HT1080 (cell line): ENCODE data around the gene CEP70. TPM values are rescaled to one million over a fixed set of nuclear protein-coding genes. Genes with fewer than 3 reads are reported as not detected.
"Not testable (repeated sequence)": the region's sequence is repeated elsewhere in the genome, so short reads cannot be mapped to it uniquely, and the experiment has no call there.

Source experiments
- DNase-seq: peaks from one replicate; pipeline ENCODE4 v3.0.0-alpha.2; 2015; ENCODE audit warnings: low read depth
- total RNA-seq: library from RNA; depleted of rRNA; stranded (reverse); fragments of >200 nt; shearing (Covaris generic); gene quantifications from 2 replicates; pipeline ENCODE4 v1.2.3, GENCODE V29; 2014

CEP70 gene
- total RNA-seq, 1 experiment from 2014 or later = 9.0 TPM

DNA sequence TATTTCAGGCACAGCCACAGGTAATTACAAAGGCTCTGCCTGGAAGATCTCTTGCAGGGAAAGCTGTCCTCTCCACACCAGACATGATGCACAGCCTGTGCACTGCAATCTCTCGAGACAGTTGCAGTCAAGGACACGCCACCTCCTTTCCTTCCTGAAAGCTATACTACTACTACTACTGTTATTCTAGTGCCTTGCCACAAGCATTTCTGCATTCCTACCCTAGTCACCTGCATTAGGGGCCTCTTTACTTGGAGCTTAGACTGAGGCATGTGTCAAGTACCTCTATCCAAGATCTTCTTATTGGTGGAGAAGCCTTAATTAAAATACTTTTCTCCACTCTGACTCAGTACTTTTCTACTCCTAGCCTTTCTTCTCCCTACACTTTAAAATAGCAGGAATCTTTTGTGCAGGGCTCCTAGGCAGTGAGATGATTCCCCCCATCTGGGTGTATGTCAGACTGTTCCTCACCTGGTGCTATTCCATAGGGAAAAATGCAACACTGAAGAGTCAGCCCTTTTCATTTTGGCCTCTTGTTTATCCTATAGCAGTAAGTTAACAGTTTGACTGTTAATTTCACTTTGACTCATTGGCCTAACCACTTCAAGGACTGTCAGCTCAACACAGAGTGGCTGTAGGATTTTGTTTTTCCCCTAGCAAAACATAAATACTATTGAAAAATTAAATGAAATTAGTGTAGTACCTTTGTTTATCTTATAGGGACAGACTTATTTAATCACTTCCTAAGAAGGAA, 80.8 kb downstream of the CEP70 start:
- no peak for DNase-seq

DNA sequence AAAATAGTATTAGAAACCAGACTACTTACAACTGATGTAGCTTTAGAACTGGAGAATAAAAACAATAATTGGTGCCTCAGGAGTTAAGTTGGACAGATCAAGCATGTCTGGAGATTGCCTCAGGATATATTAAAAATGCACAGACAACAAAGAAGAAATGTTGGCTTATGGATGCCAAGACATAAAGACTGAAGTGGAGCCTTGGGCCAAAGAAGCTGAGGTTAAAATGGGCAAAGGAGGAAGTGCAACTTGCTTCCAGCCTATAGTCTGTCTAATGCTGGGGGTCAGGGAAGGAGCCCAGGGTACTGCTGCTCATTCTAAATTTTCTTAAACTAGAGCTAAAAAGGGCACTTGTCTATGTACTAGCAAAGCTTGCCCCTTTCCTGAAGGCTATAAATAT, 82.1 kb downstream of the CEP70 start:
- no peak for DNase-seq

DNA sequence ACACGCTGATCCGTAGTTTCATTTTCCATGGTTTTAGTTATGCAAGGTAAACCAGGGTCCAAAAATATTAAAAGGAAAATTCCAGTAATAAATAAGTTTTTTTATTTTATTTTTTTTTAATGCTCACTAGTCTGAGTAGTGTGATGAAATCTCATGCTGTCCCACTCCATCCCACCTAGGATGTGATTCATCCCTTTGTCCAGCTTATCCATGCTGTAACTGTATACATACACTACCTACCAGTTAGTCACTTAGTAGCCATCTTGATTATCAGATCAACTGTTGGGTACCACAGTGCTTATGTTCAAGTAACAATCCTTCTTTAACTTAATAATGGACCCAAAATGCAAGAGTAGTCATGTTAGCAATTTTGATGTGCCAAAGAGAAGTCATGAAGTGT, 84.5 kb downstream of the CEP70 start:
- DNase-seq = peak; percentile 57

DNA sequence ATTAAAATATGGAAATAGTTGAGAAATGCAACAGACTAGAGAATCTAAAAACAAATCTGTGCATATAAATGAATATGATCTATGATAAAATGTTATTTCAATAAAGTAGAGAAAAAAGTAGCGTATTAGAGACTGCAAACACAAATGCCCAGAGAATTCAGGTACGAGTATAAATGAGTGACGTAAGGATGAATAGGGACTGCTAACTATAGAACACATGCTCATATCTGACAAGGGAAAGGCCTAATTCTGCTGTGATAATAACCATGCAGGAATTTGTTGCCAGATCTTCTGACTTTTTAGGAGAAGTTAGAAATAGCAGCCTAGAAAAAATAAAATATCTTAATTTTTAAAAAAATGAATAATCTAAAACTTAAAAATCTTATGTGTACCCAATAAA, 86.5 kb downstream of the CEP70 start:
- no peak for DNase-seq

DNA sequence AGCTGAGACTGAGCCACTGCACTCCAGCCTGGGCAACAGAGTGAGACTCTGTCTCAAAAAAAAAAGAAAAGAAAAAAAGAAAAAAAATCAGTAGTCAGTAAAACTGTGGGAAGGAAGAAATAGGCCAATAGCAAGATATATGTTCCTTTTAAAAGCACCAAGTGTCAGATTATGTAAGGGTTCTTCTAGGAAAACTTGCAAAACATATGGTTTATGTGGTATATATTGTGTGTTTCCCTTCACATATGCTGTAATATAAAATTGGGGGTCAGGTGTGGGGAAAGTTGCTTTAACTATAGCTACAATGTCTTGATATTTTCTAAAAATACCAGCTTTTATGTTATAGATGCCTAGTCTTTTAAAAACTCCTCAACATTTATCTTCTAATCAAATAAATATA, 95.1 kb downstream of the CEP70 start:
- no peak for DNase-seq

DNA sequence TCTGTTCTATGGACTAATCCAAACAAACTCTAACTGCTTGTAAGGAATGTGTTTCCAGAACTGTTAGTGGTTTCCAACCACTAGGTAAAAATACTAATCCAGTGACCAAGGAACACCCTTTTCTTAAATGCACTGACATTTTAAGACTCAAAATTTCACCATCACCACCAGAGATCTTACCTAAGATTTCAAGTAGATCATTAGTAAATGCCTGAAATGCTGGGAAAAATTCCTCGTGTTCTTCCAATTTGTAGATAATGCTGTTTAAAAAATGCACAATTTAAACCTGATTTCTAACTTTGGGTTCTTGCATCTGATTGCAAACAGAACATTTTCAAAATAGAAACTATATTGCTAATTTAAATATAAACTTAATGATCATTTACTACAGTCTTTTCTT, 96.2 kb downstream of the CEP70 start:
- DNase-seq = no peak

DNA sequence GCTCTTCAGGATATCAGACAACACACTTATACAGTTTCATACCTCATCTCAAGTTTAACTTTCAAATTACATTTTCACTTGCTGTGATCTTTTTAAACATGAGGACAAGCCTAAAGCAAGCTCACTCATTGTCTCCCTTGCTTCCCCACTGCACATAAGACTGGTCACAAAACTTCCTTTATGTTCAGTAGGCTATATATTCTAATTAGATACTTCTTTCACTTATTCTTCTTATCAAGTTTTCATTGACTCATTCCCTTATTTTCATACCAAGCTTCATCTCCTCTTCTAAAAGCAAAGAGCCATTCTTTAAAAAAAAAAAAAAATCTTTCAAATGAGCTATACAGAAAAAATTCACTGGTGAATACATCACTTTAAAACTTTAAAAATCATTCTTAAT, 97.0 kb downstream of the CEP70 start:
- no peak for DNase-seq

DNA sequence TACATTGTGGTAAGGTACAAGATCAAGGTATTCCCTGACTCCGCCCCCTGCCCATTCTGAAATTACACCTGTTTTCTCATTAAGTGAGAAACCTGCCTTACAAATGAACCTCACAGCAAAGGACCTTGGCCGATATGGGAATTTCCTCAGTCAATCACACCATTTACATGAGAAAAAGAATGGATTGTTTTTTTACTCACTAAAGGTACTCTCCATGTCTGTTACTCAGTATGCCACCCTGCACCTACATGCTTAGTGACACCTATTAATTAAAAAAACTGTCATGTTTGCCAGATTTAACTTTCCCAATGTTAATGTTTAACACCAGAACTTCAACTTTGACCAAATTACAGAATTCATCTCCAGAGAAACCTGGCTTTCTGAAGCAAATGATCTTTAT, 97.6 kb downstream of the CEP70 start:
- DNase-seq = no peak

DNA sequence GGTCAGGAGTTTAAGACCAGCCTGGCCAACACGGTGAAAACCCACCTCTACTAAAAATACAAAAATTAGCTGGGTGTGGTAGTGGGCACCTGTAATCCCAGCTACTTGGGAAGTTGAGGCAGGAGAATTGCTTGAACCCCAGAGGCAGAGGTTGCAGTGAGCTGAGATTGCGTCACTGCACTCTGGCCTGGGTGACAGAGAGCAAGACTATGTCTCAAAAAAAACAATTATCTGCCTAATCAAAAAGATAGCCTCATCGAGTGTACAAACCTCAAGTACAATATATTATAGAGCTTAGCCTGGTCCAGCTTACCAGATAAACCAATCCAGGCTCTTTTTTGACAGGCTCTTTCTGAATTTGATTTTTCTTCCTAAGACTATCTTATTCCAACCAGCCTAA, 98.4 kb downstream of the CEP70 start:
- DNase-seq = not testable (repeated sequence)

DNA sequence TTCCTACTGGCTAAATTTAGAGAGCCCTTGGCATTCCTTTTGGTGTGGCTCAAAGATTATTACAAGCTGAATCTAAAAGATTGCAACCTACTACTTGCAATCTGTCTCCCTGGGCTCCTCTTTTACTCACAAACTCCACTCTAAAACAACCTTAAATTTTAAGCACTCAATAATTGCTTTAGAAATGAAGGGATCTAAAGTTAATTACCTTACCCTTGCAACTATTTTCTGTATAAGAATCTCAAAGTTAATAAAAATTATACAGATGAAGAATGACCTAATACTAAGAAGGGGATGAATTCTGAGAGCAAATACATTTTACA, 99.5 kb downstream of the CEP70 start:
- DNase-seq = no peak

DNA sequence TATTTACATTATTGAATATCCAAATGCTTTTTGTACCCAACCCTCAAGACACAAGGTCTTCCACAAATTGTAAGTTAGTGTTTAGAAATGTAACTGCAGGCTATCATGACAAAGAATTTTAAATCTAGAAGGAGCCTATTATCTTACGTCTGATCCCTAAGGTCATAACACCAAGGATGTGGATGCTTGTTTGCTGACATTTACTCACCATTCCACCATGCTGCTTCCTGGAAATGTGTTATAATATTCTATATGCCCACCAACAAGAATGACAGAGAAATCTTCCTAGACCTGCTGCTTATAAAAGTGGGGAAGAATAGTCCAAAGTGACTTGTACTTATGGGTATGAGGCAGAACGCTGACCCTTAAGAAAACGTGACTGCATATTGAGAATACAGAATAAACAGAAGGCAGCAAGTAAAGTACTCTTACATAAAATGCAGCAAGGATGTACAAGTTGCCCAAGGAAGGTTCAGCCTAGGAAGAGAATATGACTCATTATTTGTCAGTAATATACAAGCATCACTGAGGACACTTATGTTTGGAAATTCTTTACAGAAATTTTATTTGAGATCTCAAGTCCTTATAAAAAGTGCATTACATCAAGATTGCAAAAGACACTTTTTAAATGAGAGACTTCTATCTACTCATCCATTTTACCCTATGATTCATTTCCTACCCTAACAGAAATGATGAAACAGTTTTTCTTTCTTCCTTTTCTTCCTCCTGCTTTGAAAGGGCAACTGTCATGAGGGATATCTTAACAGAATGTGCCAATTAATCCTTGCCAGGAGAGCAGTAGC, 100.1 kb downstream of the CEP70 start:
- DNase-seq = peak; percentile 96

DNA sequence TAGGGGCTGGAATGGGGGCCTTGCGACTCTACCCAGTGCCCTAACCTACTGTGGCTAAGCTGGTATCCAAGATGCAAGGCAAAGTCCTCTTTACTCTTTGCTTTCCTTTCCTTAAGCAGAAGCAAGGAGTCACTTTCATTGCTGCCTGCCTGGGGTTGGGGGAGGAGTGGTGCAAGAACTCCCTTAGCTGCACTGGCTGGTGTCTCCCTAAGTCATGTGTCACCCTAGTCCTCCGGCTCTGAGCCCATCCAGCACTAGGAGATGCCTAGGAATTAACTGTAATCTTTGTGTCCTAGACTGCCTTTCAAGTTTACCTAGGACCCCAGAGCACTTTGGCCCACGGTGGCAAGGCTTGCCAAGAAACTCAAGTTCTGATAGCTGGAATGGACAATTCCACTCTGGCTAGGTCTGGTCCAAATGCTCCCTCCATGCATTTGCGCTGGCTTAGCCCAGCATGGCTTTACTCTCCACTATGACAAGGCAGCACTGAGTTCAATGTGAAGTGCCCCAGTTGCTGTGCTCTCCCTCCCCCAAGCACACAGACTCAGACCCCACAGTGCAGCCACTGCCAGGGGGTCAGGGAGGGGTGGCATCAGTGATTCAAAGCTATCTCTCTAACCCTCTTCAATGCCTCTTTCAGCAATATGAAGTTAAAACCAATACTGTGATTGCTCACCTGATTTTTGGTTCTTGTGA, 100.9 kb downstream of the CEP70 start:
- no peak for DNase-seq

DNA sequence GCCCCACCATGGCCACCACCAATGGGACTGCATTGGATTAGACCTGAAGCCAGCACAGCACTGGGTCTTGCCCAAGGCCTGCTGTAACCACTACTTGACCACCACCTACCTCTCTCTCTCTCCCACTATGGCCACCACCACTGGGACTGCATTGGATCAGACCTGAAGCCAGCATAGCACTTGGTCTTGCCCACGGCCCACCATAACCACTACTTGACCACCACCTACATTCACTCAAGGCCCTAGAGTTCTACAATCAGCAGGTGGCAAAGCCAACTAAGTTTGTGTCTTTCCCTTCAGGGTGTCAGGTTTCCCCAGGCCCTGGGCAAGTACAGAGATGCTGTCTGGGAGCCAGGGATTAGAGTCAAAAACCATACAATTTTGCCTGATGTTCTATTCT, 102.1 kb downstream of the CEP70 start:
- DNase-seq = no peak

DNA sequence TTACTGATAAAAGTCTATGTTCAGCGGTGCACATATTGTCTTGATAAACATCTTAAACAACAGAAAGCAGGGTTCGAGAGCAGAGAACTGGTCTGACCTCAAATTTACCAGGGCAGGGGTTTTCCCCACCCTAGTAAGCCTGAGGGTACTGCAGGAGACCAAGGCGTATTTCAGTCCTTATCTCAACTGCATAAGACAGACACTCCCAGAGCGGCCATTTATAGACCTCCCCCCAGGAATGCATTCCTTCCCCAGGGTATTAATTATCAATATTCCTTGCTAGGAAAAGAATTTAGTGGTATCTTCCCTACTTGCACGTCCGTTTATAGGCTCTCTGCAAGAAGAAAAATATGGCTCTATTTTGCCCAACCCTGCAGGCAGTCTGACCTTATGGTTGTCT, 107.5 kb downstream of the CEP70 start:
- not testable (repeated sequence) for DNase-seq

DNA sequence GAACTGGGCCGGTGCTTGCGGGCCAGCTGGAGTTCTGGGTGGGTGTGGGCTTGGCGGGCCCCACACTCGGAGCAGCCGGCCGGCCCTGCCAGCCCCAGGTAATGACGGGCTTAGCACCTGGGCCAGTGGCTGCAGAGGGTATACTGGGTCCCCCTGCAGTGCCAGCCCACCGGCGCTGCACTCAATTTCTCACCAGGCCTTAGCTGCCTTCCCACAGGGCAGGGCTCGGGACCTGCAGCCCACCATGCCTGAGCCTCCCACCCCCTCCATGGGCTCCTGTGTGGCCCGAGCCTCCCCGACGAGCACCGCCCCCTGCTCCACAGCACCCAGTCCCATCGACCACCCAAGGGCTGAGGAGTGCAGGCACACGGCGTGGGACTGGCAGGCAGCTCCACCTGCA, 109.4 kb downstream of the CEP70 start:
- not testable (repeated sequence) for DNase-seq

DNA sequence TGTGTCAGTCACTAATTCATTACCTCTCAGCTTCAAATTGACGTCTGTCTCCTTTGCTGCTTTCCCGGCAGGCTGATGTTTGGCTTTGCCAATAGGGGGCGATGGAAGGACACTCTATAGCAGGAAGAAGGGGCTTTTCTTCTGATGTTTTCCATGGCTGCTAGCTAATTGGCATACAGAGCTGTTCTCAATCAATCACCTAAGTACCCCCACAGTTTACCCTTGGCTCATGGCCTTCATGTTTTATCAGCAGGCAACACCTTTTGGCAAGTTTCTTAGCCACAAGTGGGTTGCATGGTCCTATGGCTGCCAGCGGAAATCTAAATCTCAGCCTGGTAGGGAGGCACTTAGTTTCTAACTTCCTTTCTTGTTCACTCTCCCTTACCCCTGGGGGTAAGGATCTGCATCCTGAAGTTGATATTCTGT, 114.6 kb downstream of the CEP70 start:
- DNase-seq = peak; percentile 59

DNA sequence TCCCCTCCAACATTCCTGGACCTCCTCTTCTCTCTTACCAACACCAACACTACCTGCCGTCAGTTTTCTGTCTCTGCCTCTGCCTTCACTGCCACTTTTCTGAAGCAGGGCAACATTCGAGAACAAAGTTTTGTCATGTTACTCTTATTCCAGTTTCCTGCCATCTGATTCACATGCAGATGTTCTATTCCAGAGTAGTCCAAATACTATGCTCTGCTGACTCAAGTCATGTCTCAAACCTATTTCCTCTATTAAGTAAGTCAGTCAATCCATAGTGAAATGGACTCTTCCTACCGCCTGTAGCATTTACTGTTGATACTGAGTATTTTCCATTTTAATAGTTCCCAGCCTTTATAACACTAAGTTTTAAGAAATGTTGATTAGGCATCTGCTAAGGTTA, 116.3 kb downstream of the CEP70 start:
- peak; percentile 32 for DNase-seq

DNA sequence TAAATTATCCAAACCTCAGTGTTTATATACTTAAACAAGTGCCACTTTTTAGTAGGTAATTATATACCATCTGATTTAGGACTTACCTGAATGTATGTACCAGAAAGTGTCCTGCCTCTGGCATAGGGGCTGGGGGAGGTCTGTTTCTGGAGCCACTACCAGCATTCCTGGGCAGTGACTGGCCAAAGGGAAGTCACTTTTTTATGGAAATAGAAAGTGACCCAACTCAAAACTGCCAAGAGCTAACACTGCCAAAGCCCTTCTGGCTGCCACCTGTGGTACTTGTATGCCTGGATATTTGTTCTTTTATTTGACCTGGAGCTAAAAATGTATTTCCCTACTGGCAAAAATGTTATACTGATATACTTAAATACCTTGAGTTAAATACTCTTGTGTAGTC, 116.9 kb downstream of the CEP70 start:
- DNase-seq = peak; percentile 28

DNA sequence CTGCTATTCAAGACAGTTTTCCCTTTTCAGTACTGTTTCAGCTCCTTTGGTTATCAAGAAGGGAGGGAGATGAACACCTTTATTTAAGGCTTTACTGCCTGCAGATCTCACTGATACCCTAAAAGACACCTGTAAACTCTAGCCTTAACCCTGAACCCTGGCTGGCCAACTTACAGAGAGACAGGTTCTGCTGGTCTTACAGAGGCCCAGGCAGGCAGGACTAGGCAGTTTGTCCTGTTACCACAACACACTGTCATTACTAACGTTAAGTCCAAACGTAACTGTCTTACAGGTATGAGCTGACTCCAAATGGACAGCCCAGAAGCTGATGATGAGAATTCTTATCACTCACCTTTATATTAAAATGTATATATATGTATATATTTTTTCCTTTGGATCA, 117.5 kb downstream of the CEP70 start:
- no peak for DNase-seq

DNA sequence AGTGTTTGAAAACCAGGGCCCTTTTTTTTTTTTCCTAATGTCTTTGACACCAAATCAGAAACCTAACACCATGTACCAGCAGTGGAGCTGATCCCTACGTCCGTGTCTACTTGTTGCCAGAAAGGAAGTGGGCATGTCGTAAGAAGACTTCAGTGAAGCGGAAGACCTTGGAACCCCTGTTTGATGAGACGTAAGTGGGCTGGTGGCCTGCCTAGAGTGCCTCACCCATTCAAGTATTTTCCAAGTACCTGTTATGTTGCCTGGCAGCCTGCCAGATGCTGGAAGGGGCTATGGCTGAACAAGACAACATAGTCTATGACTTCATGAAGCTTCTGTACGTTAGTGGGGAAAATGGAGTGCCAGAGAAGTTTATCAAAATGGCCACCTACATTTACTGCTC, 119.9 kb downstream of the CEP70 start:
- no peak for DNase-seq

DNA sequence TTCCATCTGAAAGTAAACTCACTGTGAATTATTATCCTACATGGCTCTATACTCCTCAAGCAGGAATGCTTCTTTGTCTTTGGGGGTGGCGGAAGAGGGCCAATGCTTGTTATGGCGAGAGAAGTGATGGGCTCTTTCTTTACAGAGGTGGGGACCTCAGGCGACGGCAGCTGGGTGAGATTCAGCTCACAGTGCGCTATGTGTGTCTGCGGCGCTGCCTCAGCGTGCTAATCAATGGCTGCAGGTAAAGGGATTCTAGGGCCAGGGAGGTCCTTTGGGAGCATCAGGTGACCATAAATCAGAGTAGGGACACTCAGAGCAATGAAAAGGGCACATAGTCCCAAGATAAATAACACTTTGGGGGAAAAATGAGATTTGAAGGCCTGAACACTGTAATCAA, 120.7 kb downstream of the CEP70 start:
- no peak for DNase-seq

DNA sequence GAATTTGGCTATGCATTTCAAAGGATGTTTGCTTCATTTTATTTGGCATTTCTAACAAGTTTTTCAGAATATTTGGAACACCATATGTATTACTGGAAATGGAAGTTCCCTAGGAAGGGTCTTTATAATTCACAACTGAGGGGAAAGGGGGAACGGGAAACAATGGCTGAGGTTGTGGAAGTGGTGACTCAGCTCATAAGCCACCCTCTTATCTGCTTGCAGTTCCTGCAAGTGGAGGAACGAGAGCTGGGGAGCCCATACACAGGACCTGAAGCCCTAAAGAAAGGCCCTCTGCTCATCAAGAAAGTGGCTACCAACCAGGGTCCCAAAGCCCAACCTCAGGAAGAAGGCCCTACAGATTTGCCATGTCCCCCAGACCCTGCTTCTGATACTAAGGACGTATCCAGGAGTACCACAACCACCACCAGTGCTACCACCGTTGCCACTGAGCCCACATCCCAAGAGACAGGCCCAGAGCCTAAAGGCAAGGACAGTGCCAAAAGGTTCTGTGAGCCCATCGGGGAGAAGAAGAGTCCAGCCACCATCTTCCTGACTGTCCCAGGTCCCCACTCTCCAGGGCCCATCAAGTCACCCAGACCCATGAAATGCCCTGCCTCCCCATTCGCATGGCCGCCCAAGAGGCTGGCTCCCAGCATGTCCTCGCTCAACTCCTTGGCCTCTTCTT, 121.8 kb downstream of the CEP70 start:
- DNase-seq = no peak
